ENCODE data around the gene KCTD10. TPM values are rescaled to one million over a fixed set of nuclear protein-coding genes. Genes with fewer than 3 reads are reported as not detected.

KCTD10 gene
- total RNA-seq, 1 experiment from 2014 or later = 17.2 TPM

Other genes with a start within 250 kb of the KCTD10 start
- gene FOXN4, start 168.0 kb downstream of the KCTD10 start, total RNA-seq (2014; rRNA removed; shearing (Covaris generic)) = not detected in 2 replicates
- gene MYO1H, start 129.4 kb downstream of the KCTD10 start, total RNA-seq (2014; rRNA removed; shearing (Covaris generic)) = 0.08 TPM in 1 of 2 replicates, not detected in the other
- 20.5 and 20.7 TPM in 2 replicates for gene UBE3B, start 334 bp upstream of the KCTD10 start, total RNA-seq (2014; rRNA removed; shearing (Covaris generic))
- 62.2 and 74.3 TPM in 2 replicates for gene MMAB, start 96.2 kb upstream of the KCTD10 start, total RNA-seq (2014; rRNA removed; shearing (Covaris generic))
- 22.9 and 27.2 TPM in 2 replicates for gene MVK, start 96.5 kb upstream of the KCTD10 start, total RNA-seq (2014; rRNA removed; shearing (Covaris generic))
- gene FAM222A, start 236.5 kb upstream of the KCTD10 start, total RNA-seq (2014; rRNA removed; shearing (Covaris generic)) = 8.5 and 8.9 TPM in 2 replicates

Measured in SK-MEL-5 (cell line).